GM10248 (cell line): ENCODE results near the gene BPNT1.
"Not testable (repeated sequence)": the region's sequence is repeated elsewhere in the genome, so short reads cannot be mapped to it uniquely, and the experiment has no call there.

Experiments
- CTCF ChIA-PET: fragments of 300-600 bp; sonication (Branson Sonifier 250); formaldehyde crosslinking; extraction: SDS; loops from one replicate; lab custom pipeline; 2021; ENCODE audit warnings: antibody characterized with exemption; lab: Yijun Ruan, JAX
- POLR2A ChIA-PET: fragments of 350-650 bp; sonication (Branson Sonifier 250); formaldehyde crosslinking; extraction: SDS; loops from one replicate; lab custom pipeline; 2020; ENCODE audit warnings: antibody characterized with exemption; lab: Yijun Ruan, JAX
- DNase-seq: peaks from one replicate; pipeline ENCODE4 v3.0.0; 2012; ENCODE audit errors: extremely low spot score
- CTCF ChIP-seq: IDR thresholded peaks from 2 replicates; pipeline ENCODE4 v1.5.1; 2012; ENCODE audit warnings: mild to moderate bottlenecking, low read depth; ENCODE audit errors: extremely low read depth, missing control alignments, control extremely low read depth

BPNT1 gene

GRCh38 chr1:220099826-220100225, 10.2 kb upstream of the BPNT1 start:
- TF ChIP-seq CTCF = no peak
- DNase-seq = no peak
- ChIA-PET POLR2A (no interaction called here), CTCF (interaction anchor here (0.7 to 2.0 kb wide), 4 partner anchors 10 to 25 kb away, joined by 3 to 6 read pairs (median 4); partner anchors contain the start of gene BPNT1)

GRCh38 chr1:220094016-220094911, 4.7 kb upstream of the BPNT1 start, which contains the start of gene IARS2:
IARS2 (plus strand) TSS chr1:220094132; CDS start chr1:220094217, 85 bp downstream.
- ChIA-PET CTCF (interaction anchor here (0.8 to 1.6 kb wide), 4 partner anchors 15 to 104 kb away, joined by 3 to 4 read pairs (median 3); no protein-coding TSS in a partner anchor), POLR2A (no interaction called here)
- TF ChIP-seq CTCF = no peak
- peak; percentile 95 for DNase-seq

- TF ChIP-seq CTCF = no peak
- POLR2A ChIA-PET = no interaction called here
- DNase-seq = no peak
- CTCF ChIA-PET = interaction anchor here (0.8 to 2.0 kb wide), 6 partner anchors 16 to 103 kb away, joined by 3 to 5 read pairs (median 3); no protein-coding TSS in a partner anchor
Observed at GRCh38 chr1:220093361-220094015, 3.9 kb upstream of the BPNT1 start.

- CTCF ChIA-PET = interaction anchor here (0.9 to 2.0 kb wide), 4 partner anchors 15 to 129 kb away, joined by 3 to 5 read pairs (median 4); no protein-coding TSS in a partner anchor
- POLR2A ChIA-PET = no interaction called here
- DNase-seq = no peak
- TF ChIP-seq CTCF = no peak
Observed at GRCh38 chr1:220092694-220093093, 3.1 kb upstream of the BPNT1 start.

GRCh38 chr1:220086261-220086686, 3.3 kb downstream of the BPNT1 start:
- DNase-seq, POLR2A ChIA-PET: not testable (repeated sequence)
- TF ChIP-seq CTCF = peak; percentile 57
- CTCF ChIA-PET = interaction anchor here (1.0 to 3.5 kb wide), 8 partner anchors 11 to 97 kb away, joined by 3 to 8 read pairs (median 4); no protein-coding TSS in a partner anchor

- DNase-seq = no peak
- ChIA-PET POLR2A (no interaction called here), CTCF (interaction anchor here (0.9 to 3.5 kb wide), 5 partner anchors 12 to 134 kb away, joined by 3 to 8 read pairs (median 3); no protein-coding TSS in a partner anchor)
- TF ChIP-seq CTCF = no peak
Observed at GRCh38 chr1:220084460-220084859, 5.1 kb downstream of the BPNT1 start.
